GM18498 (cell line): ENCODE data around the gene GPSM3.
"Not testable (repeated sequence)": the region's sequence is repeated elsewhere in the genome, so short reads cannot be mapped to it uniquely, and the experiment has no call there.

ENCODE experiments used
- ATAC-seq: cut with Tn5 transposase; IDR thresholded peaks from one replicate; pipeline ENCODE4 v1.9.1; 2021; ENCODE audit warnings: mild to moderate bottlenecking, moderate library complexity; ENCODE audit not compliant: unreplicated experiment

The GPSM3 gene

DNA sequence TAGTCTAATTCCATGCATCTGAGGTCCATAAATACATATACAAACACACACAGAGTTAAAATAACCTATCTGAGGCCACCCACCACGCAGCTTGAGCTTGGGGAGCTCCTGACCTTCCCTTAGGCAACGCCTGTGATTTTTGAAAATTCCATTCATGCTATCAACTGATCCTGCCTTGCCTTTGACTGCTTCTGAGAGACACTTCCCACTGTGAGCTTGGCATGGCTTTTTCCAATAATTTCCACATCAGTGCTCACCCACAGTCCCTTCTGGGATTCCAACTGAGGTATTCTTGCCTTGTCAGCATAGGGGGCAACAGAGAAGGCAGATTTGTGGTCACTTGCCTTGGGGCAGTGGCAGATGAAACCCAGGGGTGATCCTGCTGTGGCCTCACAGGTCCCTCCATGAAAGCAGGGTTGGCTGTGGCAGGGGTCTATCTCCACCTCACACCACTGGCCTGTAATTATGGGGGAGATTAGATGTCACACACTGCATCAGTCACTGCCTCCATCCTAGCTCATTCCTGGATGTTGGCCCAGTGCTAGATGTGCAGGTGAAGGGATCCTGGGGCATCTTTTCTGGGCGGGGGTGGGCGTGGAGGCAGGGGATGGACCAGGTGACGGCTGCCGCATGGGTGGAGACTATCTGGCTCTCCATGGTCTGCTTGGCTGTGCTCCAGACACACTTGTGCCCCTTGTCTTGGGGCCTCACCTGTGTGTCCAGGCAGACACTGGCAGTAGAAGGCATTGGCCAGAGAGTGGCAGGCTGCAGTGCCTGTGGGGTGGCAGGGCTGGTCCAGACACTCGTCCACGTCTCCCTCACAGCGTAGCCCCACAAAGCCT, 11.2 kb upstream of the GPSM3 start:
- no peak for ATAC-seq

DNA sequence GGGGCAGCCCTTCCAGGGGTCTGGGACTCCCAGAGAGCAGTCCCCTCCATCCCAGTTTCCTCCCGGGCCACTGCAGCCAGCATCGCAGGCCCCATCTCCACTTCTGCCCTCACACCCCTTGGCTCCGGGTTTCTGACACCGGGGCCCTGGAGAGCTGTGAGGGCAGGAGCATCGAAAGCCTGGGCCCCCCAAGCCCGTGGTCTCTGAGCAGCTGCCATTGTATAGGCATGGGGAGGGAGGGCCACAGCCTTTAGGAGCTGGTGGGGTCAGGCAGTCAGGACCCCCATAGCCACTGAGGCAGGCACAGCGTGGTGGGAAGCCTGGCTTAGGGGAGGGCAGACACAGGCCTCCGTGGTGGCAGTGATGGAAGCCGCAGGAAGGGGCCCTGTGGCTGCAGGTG, 9.7 kb upstream of the GPSM3 start:
- no peak for ATAC-seq

DNA sequence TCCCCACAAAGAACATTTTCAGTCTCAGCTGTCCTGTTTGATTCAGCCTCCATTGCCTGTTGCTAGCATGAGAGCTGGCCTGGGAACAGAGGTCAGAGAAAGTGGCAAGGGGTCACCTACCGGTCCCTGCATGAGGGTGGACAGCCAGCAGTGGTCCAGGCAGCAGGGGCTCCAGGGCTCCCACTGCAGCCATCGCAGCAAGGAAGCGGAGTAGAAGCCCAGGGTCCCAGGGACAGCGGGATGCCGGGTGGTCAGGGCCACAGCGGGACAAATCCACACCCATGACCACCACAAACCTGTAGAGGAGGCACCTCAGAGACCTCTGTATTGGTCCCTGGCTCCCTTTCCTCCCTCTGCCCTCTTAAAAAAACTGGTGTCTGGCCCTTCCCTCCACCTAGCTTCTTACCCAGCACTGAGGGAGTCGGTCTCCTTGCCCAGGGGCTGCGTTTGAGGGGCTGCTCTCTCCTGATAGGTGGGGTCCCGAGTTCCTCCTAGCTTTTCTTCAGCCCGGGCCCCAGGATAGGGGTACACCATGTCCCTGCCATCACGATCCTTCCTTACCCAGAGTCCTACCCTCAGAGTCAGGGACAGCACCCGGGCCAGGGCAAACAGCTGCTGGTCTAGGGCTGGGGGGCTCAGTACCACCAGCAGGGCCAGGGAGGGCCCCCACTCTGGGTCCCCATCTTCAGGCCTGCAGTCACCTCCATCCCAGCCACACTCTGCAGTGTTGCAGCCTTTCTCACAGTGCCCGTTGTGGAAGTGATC, 8.4 kb upstream of the GPSM3 start:
- no peak for ATAC-seq

DNA sequence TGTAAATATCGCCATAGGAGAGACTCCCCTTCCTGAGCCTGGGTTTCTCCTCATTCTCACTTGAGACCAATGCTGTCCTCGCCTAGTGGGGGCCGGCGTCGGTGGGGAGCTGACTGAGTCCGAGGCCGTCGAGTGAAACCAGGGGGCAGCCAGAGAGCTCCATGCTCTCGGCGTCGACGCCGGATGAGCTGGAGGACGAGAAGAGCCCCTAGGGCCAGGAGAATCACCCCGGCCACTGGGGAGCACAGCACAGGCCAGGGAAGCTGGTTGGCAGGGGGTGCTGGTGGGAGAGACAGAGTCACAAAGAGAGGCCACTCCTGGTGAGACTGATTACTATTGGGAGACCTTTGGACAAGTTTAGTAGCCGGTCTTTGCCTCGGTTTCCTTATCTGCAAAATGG, 6.4 kb upstream of the GPSM3 start:
- no peak for ATAC-seq

DNA sequence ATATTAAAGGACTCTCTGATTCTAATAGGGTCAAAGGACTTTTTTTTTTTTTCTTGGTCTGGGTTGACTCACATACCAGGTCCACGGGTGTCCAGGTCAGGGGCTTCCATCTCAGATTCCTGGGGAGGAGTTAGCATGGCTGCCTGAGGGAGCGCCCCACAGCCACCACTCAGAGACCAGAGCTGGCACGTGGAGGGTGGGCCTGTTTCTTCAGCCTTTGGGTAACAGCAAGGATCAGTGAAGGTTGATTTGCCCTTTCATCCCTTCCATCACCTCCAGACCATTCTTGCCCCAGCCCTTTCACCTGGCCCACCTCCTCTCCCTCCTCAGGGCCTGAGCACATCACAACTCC, 5.9 kb upstream of the GPSM3 start:
- ATAC-seq = no peak

DNA sequence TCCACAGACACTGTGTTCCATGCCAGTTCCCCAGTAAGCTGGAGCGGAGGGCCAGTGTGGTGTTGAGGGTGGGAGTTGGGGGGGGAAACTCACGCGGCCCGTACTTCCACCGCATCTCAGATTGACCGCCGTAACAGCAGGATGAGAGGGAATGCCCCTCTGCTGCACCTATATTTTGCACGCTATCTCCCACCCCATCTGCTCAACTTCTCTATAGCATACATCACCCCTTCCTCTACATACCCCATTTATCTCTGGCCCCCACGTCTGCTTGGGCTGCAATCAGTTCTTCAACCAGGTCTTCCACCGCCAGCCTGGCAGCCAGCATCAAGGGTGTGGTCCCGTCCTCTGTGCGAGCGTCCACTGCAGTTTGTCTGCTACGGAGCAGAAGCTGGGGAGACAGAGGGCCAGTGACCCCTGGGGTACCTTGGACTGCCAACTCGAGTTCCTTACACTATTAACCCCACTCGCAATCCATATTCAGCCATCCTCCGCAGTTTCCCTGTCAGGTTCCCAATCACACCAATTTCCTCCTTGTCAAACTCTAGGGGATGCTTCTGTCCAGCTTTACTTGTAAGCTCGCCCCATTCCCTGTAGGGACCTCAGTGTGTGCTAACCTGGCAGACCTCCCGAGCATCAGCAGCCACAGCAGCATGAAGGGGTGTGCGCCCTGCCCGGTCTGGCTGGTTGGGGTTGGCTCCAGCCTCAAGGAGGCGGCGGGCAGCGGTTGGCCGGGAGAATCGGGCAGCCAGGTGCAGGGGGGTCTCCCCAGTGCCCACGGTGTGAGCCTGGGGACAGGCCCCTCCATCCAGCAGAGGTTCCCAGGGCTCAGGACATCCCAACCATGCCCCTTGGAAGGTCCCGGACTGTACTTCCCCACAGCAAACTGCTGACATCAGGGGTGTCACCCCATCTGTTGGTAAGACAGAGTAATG, 4.5 kb upstream of the GPSM3 start:
- ATAC-seq = no peak

DNA sequence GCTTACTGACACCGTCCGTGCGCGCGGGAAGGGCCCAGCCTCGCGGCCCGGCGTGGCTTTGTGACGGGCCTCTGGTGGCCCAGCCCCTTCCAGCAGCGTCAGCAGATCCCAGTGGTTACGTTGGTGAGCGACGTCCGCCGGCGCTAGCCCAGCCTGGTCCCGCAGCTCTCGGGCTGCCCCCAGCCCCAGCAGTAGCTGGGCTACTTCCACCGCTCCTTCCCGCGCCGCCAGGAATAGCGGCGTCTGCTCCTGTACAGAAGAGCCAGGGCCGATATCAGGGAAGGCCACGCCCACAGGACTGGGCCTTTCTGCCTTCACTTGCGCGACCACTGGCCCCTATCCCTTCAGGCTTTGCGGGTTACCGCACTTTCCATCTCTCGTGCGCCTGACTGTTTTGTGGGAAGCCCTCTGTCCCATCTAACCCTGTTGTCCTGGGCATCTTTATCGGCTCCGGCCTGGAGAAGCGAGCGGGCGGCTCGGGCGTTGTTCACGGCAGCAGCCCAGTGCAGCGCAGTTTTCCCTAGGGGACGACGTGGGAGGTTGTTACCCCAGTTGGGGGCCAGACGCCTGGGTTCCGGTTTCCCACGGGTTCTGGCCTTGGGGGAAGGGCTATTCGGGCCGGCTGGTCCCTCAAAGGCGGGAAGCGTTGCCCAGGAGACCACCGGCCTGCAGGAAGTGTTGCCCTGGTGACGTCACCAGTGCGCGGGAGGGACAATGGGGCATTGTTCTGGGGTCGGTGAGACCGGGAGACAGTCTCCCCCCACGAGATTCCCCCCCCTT, 3.6 kb upstream of the GPSM3 start:
- ATAC-seq = peak; percentile 87

DNA sequence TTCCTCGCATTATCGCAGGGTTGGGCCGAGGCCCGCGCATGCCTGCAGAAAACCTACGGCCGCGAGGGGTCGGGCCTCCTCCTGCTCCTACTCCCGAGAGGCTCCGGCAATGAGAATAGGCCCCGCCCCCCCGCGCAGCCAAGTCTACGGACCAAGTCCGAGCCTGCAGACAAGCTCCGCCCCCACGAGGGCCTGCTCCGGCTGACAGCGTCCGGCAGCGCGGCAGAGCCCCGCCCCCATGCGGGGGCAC, 3.1 kb upstream of the GPSM3 start:
- peak; percentile 80 for ATAC-seq

DNA sequence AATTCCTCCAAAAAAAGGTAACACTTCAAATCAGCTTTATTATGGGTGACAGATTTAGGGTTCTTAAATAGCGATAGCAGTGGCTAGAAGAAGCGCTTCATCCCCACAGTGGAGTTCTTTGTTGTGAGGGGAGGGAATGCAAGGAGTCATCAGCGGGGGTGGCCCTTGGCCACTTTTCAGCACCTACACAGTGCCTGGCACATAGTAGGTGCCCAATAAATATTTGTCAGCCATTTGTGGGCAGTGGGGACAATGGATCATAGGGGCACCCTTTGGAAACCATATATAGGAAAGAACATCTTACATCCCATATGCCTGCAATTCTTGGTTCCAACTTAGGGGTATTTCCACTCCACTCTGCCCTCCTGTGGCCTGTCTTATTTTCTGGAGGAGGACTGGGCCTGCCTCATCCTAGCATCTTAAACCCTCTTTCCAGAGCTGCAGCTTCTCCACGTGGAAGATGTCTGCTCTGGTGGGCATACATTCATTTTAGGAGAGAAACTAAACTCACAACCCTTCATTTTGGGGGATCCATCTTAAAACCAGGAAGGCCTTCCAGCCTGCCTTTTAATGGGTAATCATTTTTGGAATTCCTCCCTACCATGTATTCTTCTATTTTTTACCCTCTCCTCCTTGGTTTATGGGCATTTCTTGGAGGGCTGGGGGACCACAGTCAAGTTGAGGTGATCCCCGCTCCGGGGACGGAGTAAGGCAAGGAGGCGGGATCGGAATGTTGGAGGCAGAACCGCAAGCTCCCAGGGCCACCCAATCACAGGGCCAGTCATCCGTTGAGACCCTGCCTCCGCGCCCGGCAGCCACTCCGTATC, 2.6 kb upstream of the GPSM3 start:
- ATAC-seq = no peak

DNA sequence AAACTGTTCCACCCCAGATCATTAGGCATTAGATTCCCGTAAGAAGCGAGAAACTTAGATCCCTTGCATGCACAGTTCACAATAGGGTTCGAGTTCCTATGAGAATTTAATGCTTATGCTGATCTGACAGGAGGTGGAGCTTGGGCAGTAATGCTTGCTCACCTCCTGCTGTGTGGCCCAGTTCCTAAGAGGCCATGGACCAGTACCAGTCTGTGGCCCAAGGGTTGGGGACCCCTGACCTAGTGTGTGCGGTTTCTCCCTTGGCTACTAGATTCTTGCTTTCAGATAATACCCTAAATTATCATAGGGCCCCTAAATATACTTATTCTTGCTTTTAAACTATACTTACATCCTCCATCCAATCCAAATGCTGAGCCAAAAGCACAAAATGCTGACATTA, 1.9 kb upstream of the GPSM3 start:
- no peak for ATAC-seq

DNA sequence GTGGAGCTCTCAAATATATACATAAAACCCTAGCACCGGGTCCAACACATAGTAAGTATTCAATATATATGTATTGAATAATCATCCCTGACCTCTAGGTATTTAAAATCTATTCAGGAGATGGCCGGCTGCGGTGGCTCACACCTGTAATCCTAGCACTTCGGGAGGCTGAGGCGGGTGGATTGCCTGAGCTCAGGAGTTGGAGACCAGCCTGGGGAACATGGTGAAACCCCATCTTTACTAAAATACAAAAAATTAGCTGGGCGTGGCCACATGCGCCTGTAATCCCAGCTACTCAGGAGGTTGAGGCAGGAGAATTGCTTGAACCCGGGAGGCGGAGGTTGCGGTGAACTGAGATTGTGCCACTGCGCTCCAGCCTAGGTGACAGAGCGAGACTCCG, 653 bp upstream of the GPSM3 start:
- not testable (repeated sequence) for ATAC-seq

DNA sequence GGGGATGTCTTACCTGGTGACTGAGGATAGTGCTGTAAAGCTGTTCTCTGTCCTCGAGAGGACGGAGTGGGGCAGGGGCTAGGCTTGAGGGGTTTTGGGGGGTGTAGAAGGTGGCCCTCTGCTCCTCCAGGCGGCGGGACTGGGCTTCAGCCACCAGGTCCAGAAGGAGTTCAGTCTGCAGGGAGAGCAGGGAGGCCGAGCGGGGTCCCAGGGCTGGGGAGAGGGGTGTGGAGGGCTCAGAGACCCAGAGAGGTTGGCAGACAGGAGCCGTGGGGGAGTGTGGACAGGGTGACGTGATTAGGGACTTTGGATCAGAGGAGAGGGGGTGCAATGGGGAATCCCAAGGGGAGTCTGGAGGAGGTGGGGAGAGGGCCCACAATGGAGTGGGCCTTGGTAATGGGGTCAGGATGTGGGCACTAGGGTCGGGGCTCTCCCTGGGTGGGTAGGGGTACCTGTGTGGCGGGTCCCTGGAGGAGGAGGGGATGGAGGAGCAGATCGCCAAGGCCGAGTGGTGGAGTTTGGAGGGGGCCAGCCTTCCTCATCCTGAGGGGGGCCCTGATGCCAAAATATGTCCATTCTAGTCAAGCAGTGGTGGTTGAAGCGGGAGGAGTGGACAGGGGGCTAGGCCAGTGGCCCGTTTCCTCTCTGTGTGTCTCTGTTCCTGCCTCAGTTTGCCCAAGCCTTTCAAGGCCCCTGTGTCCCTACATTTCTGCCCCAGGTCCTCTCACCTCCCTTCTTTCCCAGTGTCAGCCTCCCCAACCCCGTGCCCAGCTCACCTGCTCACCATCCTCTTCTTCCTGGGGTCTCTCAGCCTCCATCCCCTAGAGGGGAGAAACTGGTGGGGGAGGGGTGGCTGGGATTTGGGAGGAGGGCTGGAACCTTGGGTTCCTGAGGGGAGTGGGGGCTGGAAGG, 491 bp downstream of the GPSM3 start:
- no peak for ATAC-seq

DNA sequence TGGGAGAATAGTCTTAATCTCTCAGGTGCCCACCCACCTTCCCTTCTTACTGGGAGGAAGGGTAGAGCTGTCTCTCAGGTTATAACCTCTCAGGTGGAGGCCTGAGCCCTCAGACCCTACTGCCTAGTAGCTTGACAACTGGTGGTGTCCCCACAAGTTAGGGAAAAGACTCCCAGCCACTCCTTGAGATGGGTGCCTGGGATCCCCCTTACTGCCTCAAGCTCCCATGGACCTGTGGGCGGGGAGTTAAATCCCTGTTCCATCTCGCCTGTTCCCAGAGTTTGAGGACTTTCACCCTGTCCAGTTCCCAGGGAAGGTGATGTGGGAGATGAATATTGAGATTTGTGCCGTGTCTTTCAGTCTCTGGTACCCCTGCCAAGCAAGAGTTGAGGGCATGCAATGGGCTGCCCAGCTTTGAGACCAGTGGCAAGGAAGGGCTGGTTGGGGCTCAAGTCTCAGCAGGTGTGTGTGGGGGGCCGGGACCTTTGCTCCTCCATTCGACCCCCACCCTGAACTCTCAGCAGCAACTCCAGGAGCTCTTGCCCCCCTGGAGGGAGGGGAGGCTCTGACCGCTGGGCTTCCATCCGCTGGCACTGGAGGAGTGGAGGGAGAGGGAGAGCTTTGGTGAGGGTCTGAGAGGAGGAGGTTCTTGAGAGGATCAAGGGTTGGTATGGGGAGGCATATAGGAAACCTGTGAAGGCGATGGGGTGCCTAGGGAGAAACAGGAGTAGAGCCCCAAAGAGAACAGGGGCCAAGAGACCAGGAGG, 1.3 kb downstream of the GPSM3 start:
- no peak for ATAC-seq

DNA sequence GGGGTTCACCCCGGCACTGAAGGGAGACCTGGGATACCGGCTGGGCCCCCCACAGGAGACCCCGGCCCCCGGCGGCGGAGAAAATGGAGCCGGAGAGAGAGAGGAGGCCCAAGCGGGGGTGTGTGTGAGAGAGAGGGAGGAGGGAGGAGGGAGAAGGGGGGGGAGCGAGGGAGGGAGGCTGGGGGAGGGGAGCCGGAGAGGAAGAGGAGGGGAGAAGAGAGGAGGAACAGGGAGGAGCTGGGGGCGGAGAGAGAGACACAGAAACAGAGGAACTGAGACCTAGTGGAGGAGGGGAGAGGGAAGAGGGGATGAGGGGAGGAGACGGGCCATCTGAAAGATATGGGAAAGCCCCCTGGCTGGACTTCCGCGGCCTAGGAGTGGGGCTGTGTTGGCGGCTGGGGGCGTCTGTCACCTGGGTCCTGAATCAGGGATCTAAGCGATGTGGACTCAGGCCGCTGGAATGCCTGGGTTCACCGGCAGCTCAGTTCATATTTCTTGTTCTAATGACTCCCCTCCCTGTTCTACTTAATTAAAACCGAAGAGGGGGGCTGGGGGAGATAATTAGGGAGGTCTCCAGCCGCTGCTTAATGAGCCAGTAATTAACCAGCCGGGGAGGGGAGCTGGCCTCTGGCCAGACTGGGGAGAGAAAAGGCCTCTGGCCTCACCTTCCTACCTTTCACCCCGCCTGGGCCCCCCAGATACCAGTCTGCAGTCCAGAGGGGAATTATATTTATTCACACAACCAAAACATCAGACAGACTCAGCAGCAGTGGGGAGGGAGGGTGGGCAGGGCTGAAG, 2.2 kb downstream of the GPSM3 start, which contains the start of gene PBX2:
PBX2 (minus strand) TSS at position 149 of the 798 bp plus-strand sequence. CDS start 287 bp downstream, outside the sequence.
- ATAC-seq = peak; percentile 67

DNA sequence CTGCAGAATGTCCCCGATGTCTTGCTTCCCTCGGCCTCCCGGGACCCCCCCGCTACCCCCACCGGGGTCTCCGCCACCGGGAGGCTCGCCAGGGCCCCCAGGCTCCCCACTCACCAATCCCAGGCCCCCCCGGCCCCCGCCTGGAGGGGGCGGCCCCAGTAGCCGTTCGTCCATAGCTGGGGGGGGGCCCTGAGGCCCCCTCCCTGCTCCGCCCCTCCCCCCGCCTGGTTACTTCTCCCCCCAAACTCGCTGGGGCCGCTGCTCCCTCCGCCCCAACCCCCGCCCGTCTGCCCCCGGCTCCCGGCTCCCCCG, 2.7 kb downstream of the GPSM3 start:
- no peak for ATAC-seq

DNA sequence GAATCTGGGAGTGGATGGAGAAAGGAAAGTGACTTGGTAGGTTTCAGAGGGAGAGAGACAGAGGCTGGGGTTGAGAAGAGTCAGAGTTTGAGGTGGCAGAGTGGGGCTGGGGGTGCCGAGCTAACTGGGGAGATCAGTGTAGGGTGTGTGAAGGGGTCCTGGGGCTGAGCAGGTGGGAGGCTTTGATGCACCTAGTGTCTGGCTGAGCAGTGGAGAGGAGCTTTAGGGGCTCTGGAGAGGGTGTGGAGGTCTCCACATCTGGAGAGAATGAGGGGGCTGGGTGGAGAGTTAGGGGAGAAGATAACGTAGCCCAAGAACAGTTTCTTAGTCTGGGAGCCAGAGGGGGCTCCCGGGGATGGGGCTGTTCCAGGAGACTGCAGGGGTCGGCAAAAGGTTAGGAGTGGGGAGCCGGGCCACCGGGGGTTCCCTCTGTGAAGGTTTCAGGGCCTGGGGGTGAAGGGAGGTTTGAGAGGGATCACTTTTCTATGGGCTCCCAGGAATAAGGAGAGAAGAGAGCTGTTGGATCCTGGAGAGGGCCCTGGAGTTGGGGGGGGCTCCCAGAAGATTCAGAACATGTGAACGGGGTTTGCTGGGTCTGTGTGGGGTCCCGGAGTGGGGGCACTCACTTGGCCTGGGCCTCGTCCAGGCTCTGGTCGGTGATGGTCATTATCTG, 3.2 kb downstream of the GPSM3 start:
- no peak for ATAC-seq
